ENCODE results near the gene KCNJ15. TPM values are rescaled to one million over a fixed set of nuclear protein-coding genes. Genes with fewer than 3 reads are reported as not detected.

Gene KCNJ15
- total RNA-seq, 1 experiment from 2014 or later: not detected

DNA sequence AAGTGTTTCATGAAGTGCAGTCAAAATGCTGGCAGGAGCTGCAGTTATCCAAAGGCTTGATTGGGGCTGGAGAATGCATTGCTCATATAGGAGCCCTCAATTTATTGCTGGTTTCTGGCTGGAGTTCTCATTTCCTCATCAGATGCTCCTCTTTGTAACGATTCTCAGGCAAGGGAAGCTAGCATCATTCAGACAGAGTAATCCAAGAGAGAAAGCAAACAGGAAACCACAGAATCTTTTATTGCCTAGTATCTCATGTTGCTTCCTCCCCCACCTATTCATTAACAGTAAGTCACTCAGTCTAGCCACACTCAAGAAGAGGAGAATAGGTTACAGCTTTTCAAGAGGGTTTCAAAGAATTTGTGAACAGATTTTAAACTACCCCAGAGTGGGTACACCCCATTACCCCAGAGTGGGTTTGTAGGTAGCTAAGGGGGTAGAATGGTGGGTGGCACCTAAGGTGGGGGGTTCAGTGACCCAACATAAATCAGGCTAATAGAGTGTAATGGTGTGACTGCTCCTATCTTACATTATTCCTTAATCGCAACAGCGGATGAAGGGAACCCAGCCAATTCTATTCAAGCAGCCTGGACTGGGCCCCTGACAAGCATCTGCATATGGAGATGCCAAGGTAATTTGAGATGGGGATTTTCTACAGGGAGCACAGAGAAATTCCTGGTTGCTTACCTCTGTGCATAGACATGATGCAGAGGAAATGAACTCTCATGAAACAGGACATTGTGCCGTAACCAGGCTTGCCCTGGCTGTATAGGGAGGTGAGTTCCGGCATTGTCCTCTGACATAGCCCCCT lies 67.1 kb downstream of the KCNJ15 start:
- CTCF ChIA-PET: no interaction called here
- POLR2A ChIA-PET: no interaction called here
- Histone ChIP-seq H4K20me1 (ENCODE audit: insufficient read depth) (no peaks in the 10 kb centered on the region), H3K4me1 (ENCODE audit: control insufficient read depth in 1 of 2, insufficient read depth in 2 of 2, low read length in 2 of 2) (no peaks in the 10 kb centered on the region), H2AFZ (ENCODE audit: low read depth, low read length, poor library complexity, severe bottlenecking) (no peak overlapping the region), H3K9me2 (ENCODE audit: insufficient read depth) (no peaks in the 10 kb centered on the region), H3K36me3 (ENCODE audit: control insufficient read depth in 1 of 2, insufficient read depth in 2 of 2, low read length in 2 of 2) (no peaks in the 10 kb centered on the region), H3K79me2 (ENCODE audit: insufficient read depth, low read length) (no peaks in the 10 kb centered on the region), H3K4me3 (replicated peaks in 1 of 2; ENCODE audit: low read depth in 1 of 2, low read length in 2 of 2) (no peak overlapping the region), H3K27ac (ENCODE audit: low read depth, low read length) (no peak overlapping the region), H3K9ac (ENCODE audit: low read length) (no peak overlapping the region), H3K27me3 (ENCODE audit: insufficient read depth, low read length) (no peaks in the 10 kb centered on the region), H3K4me2 (ENCODE audit: low read length) (no peak overlapping the region), H3K9me3 (ENCODE audit: control insufficient read depth in 1 of 2, insufficient read depth in 1 of 2, low read depth in 1 of 2, low read length in 2 of 2) (peaks cover 0 to 2% of the 10 kb centered on the region in 2 experiments; a peak in 1 of 4 replicates)
- no peak for DNase-seq (ENCODE audit: low read depth, low spot score)
- no TSS peak for BruUV-seq (replicated peaks)
- TF ChIP-seq TCF7L2 (IDR thresholded peaks at IDR 0.05; ENCODE audit: borderline replicate concordance, extremely low read depth, insufficient read depth, insufficient read length) (no peak), CBX3 (IDR thresholded peaks at IDR 0.05; ENCODE audit: low read depth) (no peak), YY1 (IDR thresholded peaks at IDR 0.05; ENCODE audit: extremely low read depth, insufficient replicate concordance, low read depth, low read length) (no peak), RAD21 (IDR thresholded peaks at IDR 0.05; ENCODE audit: low read depth) (no peak), POLR2AphosphoS5 (IDR thresholded peaks at IDR 0.05; ENCODE audit: low read depth, low read length) (no peak), SP1 (IDR thresholded peaks at IDR 0.05; ENCODE audit: low read depth) (no peak), EGR1 (IDR thresholded peaks at IDR 0.05; ENCODE audit: low read depth) (no peak), ELF1 (IDR thresholded peaks at IDR 0.05; ENCODE audit: borderline replicate concordance, low read depth) (no peak), EZH2 (IDR thresholded peaks at IDR 0.05) (no peak), EZH2phosphoT487 (IDR thresholded peaks at IDR 0.05; ENCODE audit: borderline replicate concordance) (no peak), FOSL1 (IDR thresholded peaks at IDR 0.05; ENCODE audit: low read depth) (no peak), SRF (IDR thresholded peaks at IDR 0.05; ENCODE audit: low read depth) (no peak), ZNF274 (IDR thresholded peaks at IDR 0.05; ENCODE audit: low read depth, low read length) (no peak)
- TF ChIP-seq, protein P1, sequence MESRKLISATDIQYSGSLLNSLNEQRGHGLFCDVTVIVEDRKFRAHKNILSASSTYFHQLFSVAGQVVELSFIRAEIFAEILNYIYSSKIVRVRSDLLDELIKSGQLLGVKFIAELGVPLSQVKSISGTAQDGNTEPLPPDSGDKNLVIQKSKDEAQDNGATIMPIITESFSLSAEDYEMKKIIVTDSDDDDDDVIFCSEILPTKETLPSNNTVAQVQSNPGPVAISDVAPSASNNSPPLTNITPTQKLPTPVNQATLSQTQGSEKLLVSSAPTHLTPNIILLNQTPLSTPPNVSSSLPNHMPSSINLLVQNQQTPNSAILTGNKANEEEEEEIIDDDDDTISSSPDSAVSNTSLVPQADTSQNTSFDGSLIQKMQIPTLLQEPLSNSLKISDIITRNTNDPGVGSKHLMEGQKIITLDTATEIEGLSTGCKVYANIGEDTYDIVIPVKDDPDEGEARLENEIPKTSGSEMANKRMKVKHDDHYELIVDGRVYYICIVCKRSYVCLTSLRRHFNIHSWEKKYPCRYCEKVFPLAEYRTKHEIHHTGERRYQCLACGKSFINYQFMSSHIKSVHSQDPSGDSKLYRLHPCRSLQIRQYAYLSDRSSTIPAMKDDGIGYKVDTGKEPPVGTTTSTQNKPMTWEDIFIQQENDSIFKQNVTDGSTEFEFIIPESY (IDR thresholded peaks at IDR 0.05; ENCODE audit: extremely low read depth, insufficient replicate concordance, low read length): no peak
- TF ChIP-seq, protein P2, sequence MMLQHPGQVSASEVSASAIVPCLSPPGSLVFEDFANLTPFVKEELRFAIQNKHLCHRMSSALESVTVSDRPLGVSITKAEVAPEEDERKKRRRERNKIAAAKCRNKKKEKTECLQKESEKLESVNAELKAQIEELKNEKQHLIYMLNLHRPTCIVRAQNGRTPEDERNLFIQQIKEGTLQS (IDR thresholded peaks at IDR 0.05): no peak
- RAD21 ChIA-PET (ENCODE audit: low non-redundant PET in 1 of 2, low total read pairs in 2 of 2, uncharacterized antibody in 2 of 2, unreplicated experiment in 2 of 2): no interaction called here
- intact Hi-C loops (cut with micrococcal nuclease): no loop called here
- no peak for ATAC-seq

Data from HCT116 (cell line).